Naive thymus-derived CD8-positive, alpha-beta T cell (primary cell): ENCODE measurements around the gene SRSF8. TPM values are rescaled to one million over a fixed set of nuclear protein-coding genes. Genes with fewer than 3 reads are reported as not detected.
A peak's percentile ranks its signal among the peaks of the same experiment; 100 is the strongest.
"Not testable (repeated sequence)": the region's sequence is repeated elsewhere in the genome, so short reads cannot be mapped to it uniquely, and the experiment has no call there.

ENCODE experiments used
- ATAC-seq, 2 donors: fragments of 150-1000 bp; cut with Tn5 transposase in 1 of 2; sonication (Bioruptor Pico), chemical (Tn5 transposase) in 1 of 2; 1 replicate in 1 of 2; 2 replicates in 1 of 2; pipeline ENCODE4 v1.10.0; 2021; ENCODE audit warnings: mild to moderate bottlenecking in 2 of 2, moderate library complexity in 2 of 2
- POLR2A ChIA-PET: fragments of 350-600 bp; sonication (Branson Sonifier 250); formaldehyde crosslinking; loops from one replicate; lab custom pipeline; 2021; ENCODE audit warnings: antibody characterized with exemption; lab: Charles Lee
- DNase-seq, 10 donors: peaks; one replicate each; pipeline versions ENCODE4 v3.0.0 to v3.0.0-alpha.2; 2020 to 2022
- H3K27ac Mint-ChIP-seq, 10 donors: one replicate each; pipeline ENCODE4 v1.8.0; 2020 to 2022; ENCODE audit warnings: mild to moderate bottlenecking in 10 of 10, mixed read lengths in 10 of 10, moderate library complexity in 4 of 10, inconsistent platforms in 1 of 10
- H3K27me3 Mint-ChIP-seq, 5 donors: one replicate each; pipeline ENCODE4 v1.8.0; 2021 to 2022; ENCODE audit warnings: mixed read lengths in 5 of 5
- H3K36me3 Mint-ChIP-seq, 3 donors: one replicate each; pipeline ENCODE4 v1.8.0; 2020 to 2022; ENCODE audit warnings: mixed read lengths in 3 of 3, mild to moderate bottlenecking in 2 of 3, inconsistent platforms in 1 of 3
- H3K4me1 Mint-ChIP-seq, 4 donors: one replicate each; pipeline ENCODE4 v1.8.0; 2021 to 2022; ENCODE audit warnings: mixed read lengths in 4 of 4
- H3K4me3 Mint-ChIP-seq, 10 donors: one replicate each; pipeline ENCODE4 v1.8.0; 2020 to 2022; ENCODE audit warnings: mild to moderate bottlenecking in 10 of 10, mixed read lengths in 10 of 10, moderate library complexity in 6 of 10, inconsistent platforms in 1 of 10
- H3K9me3 Mint-ChIP-seq, 9 donors: one replicate each; pipeline ENCODE4 v1.8.0; 2020 to 2022; ENCODE audit warnings: mixed read lengths in 9 of 9, mild to moderate bottlenecking in 3 of 9, inconsistent platforms in 1 of 9, moderate library complexity in 1 of 9
- polyA plus RNA-seq, 3 donors: library from polyadenylated mRNA; unstranded; fragments of 300-500 nt; fragmentation: Illumina TruSeq; gene quantifications; one replicate each; pipeline ENCODE4 v1.2.3, GENCODE V29; 2021
- total RNA-seq, 8 experiments: library from RNA in 2 of 8; stranded (reverse) in 2 of 8; gene quantifications; one replicate each; pipeline ENCODE4 v1.2.3 and lab custom pipeline; 2021 to 2026

Gene SRSF8, protein sequence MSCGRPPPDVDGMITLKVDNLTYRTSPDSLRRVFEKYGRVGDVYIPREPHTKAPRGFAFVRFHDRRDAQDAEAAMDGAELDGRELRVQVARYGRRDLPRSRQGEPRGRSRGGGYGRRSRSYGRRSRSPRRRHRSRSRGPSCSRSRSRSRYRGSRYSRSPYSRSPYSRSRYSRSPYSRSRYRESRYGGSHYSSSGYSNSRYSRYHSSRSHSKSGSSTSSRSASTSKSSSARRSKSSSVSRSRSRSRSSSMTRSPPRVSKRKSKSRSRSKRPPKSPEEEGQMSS
- 100 to 1,000 TPM; 124 to 125 TPM for total RNA-seq
- polyA plus RNA-seq, result 100 to 1,000 TPM in 2 of 3 donors, 10 to 100 TPM in 1; 94.1 to 106 (median 106) TPM
- 58.8 to 124 (median 77.6) reads per million in 6 experiments for total RNA-seq (lab: John Stamatoyannopoulos, UW)

DNA sequence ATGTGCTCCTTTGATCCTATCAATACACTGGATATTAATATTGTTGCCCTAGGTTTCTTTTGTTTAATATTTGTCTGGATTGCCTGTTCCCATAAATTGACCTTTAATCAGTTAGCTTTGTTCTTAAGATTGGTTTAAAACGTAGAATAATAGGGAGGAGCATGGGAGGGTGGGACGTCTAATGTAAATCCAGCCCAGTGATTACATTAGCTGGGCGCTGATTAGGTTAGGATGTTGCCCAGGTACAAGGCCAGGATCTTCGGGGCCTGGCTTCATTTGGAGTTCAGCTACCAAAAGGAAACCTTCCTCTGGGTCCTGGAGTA, at the start of gene SRSF8:
Gene SRSF8 (plus strand): TSS at position 204 of the 323 bp plus-strand sequence. CDS start 308 bp downstream, outside the sequence.
- no peaks in the 10 kb centered on the region for H3K27me3 Mint-ChIP-seq
- peak; percentile 11 to 16 for ATAC-seq
- H3K9me3 Mint-ChIP-seq, result no peaks in the 10 kb centered on the region
- DNase-seq, result no peak
- H3K4me3 Mint-ChIP-seq, result peak within 1 kb of the TSS; percentile 94 to 100 (median 98)
- H3K36me3 Mint-ChIP-seq, result peaks cover 2 to 13% (median 3%) of the 10 kb centered on the region in 3 donors
- POLR2A ChIA-PET, result interaction anchor here (0.6 to 5.4 kb wide), 18 partner anchors 8 to 1325 kb away, joined by 3 to 180 read pairs (median 6); partner anchors contain the start of genes C11orf54, C11orf97, CCDC82 and CEP57
- H3K4me1 Mint-ChIP-seq, result peaks cover 10 to 32% (median 28%) of the 10 kb centered on the region in 4 donors
- peak within 1 kb of the TSS; percentile 97 to 100 (median 99) for H3K27ac Mint-ChIP-seq

DNA sequence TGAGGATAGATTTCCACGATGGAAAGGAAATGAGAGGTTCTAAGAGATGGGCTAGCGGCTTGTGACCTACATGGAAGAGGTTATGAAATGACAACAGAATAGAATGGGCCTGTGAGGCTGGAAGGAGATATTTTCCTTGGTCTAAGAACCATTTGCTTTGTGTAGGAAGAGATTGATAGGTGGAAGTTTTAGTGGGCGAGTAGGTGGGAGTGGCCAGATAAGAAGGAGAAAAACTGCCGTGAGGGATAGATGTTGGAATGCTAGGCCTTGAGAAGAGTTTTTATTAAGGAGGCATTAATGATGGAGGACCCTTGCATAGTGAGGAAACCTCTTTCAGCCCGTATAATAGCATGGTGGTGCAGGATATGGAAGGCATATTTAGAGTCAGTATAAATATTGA, 45.3 kb upstream of the SRSF8 start:
- H3K4me3 Mint-ChIP-seq, DNase-seq, ATAC-seq, POLR2A ChIA-PET, H3K36me3 Mint-ChIP-seq, H3K27me3 Mint-ChIP-seq, H3K27ac Mint-ChIP-seq, H3K9me3 Mint-ChIP-seq, H3K4me1 Mint-ChIP-seq: not testable (repeated sequence)

DNA sequence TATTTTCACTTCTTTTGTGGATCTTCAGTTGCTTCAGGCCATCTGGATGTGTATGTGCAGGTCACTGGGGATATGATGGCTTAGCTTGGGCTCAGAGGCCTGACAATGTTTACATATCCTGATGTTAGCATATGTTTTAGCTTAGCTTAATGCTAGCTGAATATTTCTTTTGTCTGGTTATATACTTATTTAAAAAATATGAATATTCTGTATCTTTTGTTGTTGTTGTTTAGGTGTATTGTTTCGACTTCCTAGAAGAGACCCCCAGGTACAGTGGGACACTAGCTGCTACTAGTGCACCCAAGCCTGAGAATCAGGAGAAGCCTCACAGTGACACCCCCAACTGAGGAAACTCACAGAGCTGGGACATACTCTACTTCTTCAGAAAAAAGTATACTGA, 41.8 kb upstream of the SRSF8 start, which contains the start of gene KDM4E:
Gene KDM4E (plus strand): TSS at position 301 of the 400 bp plus-strand sequence. CDS start 300 bp downstream, outside the sequence.
- POLR2A ChIA-PET, result no interaction called here
- H3K27me3 Mint-ChIP-seq, result peaks cover 0 to 3% (median 0%) of the 10 kb centered on the region in 5 donors

GRCh38 chr11:95025594-95025993, 41.1 kb upstream of the SRSF8 start:
- H3K9me3 Mint-ChIP-seq, DNase-seq, H3K4me1 Mint-ChIP-seq, POLR2A ChIA-PET, H3K27ac Mint-ChIP-seq, H3K27me3 Mint-ChIP-seq, H3K36me3 Mint-ChIP-seq, ATAC-seq, H3K4me3 Mint-ChIP-seq: not testable (repeated sequence)

More for the DNA sequence above, 41.8 kb upstream of the SRSF8 start, which contains the start of gene KDM4E:
- ATAC-seq, result no peak
- Mint-ChIP-seq H3K4me1 (no peaks in the 10 kb centered on the region), H3K9me3 (no peaks in the 10 kb centered on the region), H3K4me3 (no peak within 1 kb of the TSS), H3K27ac (no peak within 1 kb of the TSS), H3K36me3 (no peaks in the 10 kb centered on the region)
- no peak for DNase-seq

- Mint-ChIP-seq H3K9me3 (no peaks in the 10 kb centered on the region), H3K4me3 (no peak overlapping the region), H3K36me3 (no peaks in the 10 kb centered on the region), H3K4me1 (no peaks in the 10 kb centered on the region), H3K27ac (no peak overlapping the region), H3K27me3 (peaks cover 0 to 11% (median 5%) of the 10 kb centered on the region in 5 donors)
- POLR2A ChIA-PET, result no interaction called here
- ATAC-seq (no peak), DNase-seq (no peak)
Measured at GRCh38 chr11:95028357-95028756, 38.4 kb upstream of the SRSF8 start.

- Mint-ChIP-seq H3K4me3 (no peak overlapping the region), H3K4me1 (peaks cover 0 to 2% (median 0%) of the 10 kb centered on the region in 4 donors), H3K9me3 (peaks cover 0 to under 1% (median 0%) of the 10 kb centered on the region in 9 donors), H3K36me3 (no peaks in the 10 kb centered on the region), H3K27ac (no peak overlapping the region), H3K27me3 (peaks cover 2 to 23% (median 14%) of the 10 kb centered on the region in 5 donors)
- ATAC-seq, result no peak
- no peak for DNase-seq
- POLR2A ChIA-PET, result no interaction called here
Measured at GRCh38 chr11:95033051-95033450, 33.7 kb upstream of the SRSF8 start.

DNA sequence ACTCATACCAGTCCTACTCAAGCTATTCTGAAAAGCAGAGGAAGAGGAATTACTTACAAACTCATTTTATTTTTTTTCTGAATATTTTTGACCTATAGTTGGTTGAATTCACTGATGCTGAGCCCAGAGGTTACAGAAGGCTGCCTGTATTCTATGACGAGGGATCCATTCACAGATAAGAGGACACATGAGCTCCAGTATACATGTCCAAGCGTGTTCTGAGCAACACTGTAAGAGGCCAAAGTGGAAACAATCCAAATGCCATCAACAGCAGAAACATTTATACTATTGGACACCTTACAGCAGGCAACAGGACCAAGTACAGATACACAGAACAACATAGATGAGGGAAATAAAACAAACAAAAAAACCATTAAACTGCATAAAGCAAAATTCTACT, 31.4 kb upstream of the SRSF8 start:
- Mint-ChIP-seq H3K27me3 (peaks cover 9 to 33% (median 25%) of the 10 kb centered on the region in 5 donors), H3K27ac (no peak overlapping the region), H3K9me3 (peaks cover 0 to 4% (median 0%) of the 10 kb centered on the region in 9 donors), H3K4me3 (no peak overlapping the region), H3K4me1 (peaks cover 0 to 5% (median 0%) of the 10 kb centered on the region in 4 donors), H3K36me3 (no peaks in the 10 kb centered on the region)
- POLR2A ChIA-PET, result no interaction called here
- ATAC-seq, result no peak
- DNase-seq, result no peak

GRCh38 chr11:95037356-95038035, 29.2 kb upstream of the SRSF8 start:
- peak overlapping the region in 1 of 10 donors; percentile 31 for H3K27ac Mint-ChIP-seq
- ATAC-seq (peak; percentile 61 to 89), DNase-seq (peak in 1 of 10 donors; percentile 9)
- H3K27me3 Mint-ChIP-seq, result peaks cover 14 to 40% (median 24%) of the 10 kb centered on the region in 5 donors
- not testable (repeated sequence) for H3K9me3 Mint-ChIP-seq, H3K36me3 Mint-ChIP-seq, H3K4me1 Mint-ChIP-seq
- POLR2A ChIA-PET, result interaction anchor here (2.9 kb wide), 1 partner anchor 52 kb away, joined by 11 read pairs; the partner anchor contains the start of gene ENDOD1
- peak overlapping the region in 6 of 10 donors; percentile 1 to 70 (median 48) for H3K4me3 Mint-ChIP-seq

GRCh38 chr11:95042239-95042638, 24.5 kb upstream of the SRSF8 start:
- Mint-ChIP-seq H3K4me1 (peaks cover 0 to 5% (median 0%) of the 10 kb centered on the region in 4 donors), H3K27ac (no peak overlapping the region), H3K4me3 (no peak overlapping the region), H3K9me3 (peaks cover 0 to 4% (median 0%) of the 10 kb centered on the region in 9 donors), H3K36me3 (no peaks in the 10 kb centered on the region), H3K27me3 (peaks cover 15 to 66% (median 35%) of the 10 kb centered on the region in 5 donors)
- DNase-seq, result no peak
- POLR2A ChIA-PET, result no interaction called here
- ATAC-seq, result no peak

DNA sequence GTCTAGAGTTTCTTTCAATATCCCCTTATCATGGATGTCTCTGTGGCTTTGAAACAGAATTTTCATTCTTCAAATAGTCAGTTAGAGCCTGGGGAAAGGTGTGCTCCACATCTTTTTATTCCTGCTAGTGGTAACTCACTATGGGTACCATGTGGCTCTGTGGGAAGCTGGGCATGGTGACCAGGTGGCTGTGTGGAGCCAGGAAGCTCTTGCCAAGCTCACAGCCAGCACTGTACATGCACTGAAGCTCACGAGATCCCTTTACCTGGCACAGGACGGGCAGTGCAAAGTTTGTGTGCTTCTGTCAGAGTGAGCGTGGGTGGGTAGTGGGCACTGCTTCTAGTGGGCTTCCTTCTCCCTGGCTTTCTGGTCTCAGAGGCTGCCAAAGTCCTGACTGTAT, 23.8 kb upstream of the SRSF8 start:
- no peak for DNase-seq
- Mint-ChIP-seq H3K36me3 (no peaks in the 10 kb centered on the region), H3K9me3 (peaks cover 0 to 4% (median 0%) of the 10 kb centered on the region in 9 donors), H3K27me3 (peaks cover 15 to 63% (median 37%) of the 10 kb centered on the region in 5 donors), H3K27ac (no peak overlapping the region), H3K4me1 (peaks cover 0 to 4% (median 0%) of the 10 kb centered on the region in 4 donors), H3K4me3 (no peak overlapping the region)
- POLR2A ChIA-PET, result no interaction called here
- no peak for ATAC-seq

DNA sequence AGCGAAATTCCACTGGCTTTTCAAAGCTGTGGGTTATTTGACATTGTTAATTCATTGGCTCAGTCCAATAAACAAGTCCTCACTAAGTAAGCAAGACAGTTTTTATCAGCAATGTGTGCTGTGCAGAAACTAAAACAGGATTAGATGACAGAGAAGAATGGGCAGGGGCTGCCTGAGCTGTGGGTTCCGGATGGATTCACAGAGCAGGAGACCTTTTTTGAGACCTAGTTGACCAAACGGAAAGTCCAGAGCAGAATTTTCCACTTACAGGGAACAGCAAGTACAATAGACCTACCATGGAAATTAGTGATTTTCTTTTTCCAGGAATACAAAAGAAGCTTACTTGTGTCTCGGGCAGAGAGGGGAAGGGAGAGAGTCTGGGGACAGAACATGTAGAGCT, 22.7 kb upstream of the SRSF8 start:
- Mint-ChIP-seq H3K4me1 (no peaks in the 10 kb centered on the region), H3K36me3 (no peaks in the 10 kb centered on the region), H3K27ac (no peak overlapping the region), H3K4me3 (no peak overlapping the region), H3K27me3 (peaks cover 13 to 64% (median 28%) of the 10 kb centered on the region in 5 donors), H3K9me3 (no peaks in the 10 kb centered on the region)
- ATAC-seq, result no peak
- POLR2A ChIA-PET, result interaction anchor here (1.0 kb wide), 1 partner anchor 23 kb away, joined by 3 read pairs; the partner anchor contains the start of gene SRSF8
- no peak for DNase-seq

DNA sequence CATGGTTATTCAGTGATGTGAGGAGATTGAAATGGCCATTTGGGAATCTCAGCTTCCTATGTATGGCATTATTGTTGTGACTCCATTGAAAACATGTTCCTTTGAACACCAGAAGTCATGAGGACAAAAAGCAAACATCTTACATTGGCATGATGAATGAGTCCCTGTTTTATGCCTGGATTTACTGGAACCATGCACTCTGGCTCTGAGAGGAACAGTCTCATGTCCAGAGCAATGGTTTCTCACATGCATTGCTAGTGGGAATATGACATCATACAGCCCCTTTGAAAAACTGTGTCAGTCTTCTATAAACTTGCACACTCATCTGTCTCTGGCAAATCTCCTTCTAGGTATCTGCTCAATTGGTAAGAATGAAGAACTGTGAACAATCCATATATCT, 20.9 kb upstream of the SRSF8 start:
- Mint-ChIP-seq H3K27ac (no peak overlapping the region), H3K9me3 (no peaks in the 10 kb centered on the region), H3K36me3 (no peaks in the 10 kb centered on the region)

DNA sequence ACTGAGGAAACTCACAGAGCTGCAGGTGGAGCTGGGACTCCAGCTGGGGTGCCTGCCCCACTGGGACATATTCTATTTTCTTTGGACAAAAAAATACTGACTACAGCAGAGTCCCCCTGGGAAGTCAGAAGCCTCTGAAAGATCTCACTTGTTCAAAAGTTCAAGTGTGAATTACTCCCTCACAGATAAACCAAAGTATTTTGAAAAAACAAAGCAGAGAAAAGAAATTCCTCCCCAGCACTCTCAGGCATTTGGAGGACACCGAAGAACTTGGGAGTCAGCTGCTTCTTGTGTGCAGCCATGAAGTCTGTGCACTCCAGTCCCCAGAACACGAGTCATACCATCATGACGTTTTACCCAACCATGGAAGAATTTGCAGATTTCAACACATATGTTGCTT, 17.6 kb upstream of the SRSF8 start, which contains the start of gene KDM4F:
Gene KDM4F (plus strand): TSS at position 301 of the 400 bp plus-strand sequence.
- H3K4me1 Mint-ChIP-seq, H3K9me3 Mint-ChIP-seq, H3K36me3 Mint-ChIP-seq, ATAC-seq, H3K4me3 Mint-ChIP-seq, POLR2A ChIA-PET, DNase-seq: not testable (repeated sequence)
- peak within 1 kb of the TSS in 1 of 10 donors; percentile 54 for H3K27ac Mint-ChIP-seq
- H3K27me3 Mint-ChIP-seq, result peaks cover 24 to 75% (median 38%) of the 10 kb centered on the region in 5 donors

More for the DNA sequence above, 20.9 kb upstream of the SRSF8 start:
- no peaks in the 10 kb centered on the region for H3K4me1 Mint-ChIP-seq
- DNase-seq (no peak), ATAC-seq (no peak)
- no peak overlapping the region for H3K4me3 Mint-ChIP-seq
- POLR2A ChIA-PET, result no interaction called here
- peaks cover 18 to 62% (median 35%) of the 10 kb centered on the region in 5 donors for H3K27me3 Mint-ChIP-seq
